Measurements from ENCODE around the gene BANP.
"Not testable (repeated sequence)": the region's sequence is repeated elsewhere in the genome, so short reads cannot be mapped to it uniquely, and the experiment has no call there.

The BANP gene

DNA sequence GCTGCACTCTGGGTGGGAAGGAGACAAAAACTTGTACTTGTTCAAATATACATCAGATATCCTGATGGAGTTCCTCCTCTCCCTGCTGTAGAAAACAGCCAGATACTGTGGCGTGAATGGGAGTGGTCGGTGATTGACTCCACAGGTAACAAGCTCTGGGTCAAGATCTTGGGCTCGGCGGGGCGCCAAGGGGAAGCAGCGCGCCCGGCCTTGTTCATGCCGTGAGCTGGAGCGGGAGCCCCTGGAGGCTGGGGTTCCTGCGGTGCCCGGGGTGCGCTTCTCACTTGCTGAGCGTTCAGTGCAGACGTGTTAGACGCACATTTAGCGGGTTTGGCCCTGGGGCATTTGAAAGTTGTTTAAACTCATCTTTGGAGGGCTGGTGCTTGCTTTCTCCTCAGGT lies 44.4 kb downstream of the BANP start:
- Histone ChIP-seq H3K27me3 (ENCODE audit: control insufficient read depth, insufficient read depth, low read length) (no peaks in the 10 kb centered on the region), H3K4me1 (ENCODE audit: control insufficient read depth, insufficient read depth, low read length) (no peaks in the 10 kb centered on the region), H3K4me3 (ENCODE audit: low read depth, low read length) (no peak overlapping the region), H3K9me3 (ENCODE audit: control insufficient read depth, insufficient read depth, low read length) (no peaks in the 10 kb centered on the region), H3K36me3 (ENCODE audit: control insufficient read depth, insufficient read depth, low read length) (peaks cover 5% of the 10 kb centered on the region), H3K9ac (ENCODE audit: low read depth, low read length) (no peak overlapping the region)

DNA sequence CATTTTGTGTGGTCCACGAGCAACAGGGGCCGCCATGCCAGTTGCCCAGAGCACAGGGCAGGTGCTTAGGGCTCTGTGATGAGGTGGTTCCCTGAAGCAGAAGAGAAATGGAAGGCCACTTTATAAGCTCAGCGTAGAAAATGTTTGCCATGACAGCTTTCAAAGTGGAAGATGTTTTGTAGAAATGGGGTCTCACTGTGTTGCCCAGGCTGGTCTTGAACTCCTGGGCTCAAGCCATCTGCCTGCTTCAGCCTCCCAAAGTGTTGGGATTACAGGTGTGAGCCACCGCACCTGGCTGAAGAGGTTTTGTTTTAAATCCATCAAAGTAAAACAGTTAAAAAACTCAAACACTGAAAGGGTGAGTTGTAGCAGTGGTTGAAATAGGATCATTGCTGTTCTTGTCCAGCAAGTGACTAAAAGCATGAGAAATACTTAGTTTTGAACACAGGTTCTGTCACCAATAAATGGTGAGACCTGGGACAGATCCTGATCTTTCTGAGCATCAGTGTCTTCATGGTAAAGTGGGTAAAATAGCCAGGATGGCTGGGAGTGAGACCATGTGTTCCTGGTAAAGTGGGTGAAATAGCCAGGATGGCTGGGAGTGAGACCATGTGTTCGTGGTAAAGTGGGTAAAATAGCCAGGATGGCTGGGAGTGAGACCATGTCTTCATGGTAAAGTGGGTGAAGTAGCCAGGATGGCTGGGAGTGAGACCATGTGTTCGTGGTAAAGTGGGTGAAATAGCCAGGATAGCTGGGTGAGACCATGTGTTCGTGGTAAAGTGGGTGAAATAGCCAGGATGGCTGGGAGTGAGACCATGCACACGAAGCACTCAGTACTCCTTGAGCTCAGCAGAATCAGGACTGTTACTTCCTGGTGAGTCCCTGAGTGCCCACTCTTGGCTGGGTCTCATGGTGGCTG lies 46.0 kb downstream of the BANP start:
- peaks cover 5% of the 10 kb centered on the region for H3K36me3 ChIP-seq (ENCODE audit: control insufficient read depth, insufficient read depth, low read length)

DNA sequence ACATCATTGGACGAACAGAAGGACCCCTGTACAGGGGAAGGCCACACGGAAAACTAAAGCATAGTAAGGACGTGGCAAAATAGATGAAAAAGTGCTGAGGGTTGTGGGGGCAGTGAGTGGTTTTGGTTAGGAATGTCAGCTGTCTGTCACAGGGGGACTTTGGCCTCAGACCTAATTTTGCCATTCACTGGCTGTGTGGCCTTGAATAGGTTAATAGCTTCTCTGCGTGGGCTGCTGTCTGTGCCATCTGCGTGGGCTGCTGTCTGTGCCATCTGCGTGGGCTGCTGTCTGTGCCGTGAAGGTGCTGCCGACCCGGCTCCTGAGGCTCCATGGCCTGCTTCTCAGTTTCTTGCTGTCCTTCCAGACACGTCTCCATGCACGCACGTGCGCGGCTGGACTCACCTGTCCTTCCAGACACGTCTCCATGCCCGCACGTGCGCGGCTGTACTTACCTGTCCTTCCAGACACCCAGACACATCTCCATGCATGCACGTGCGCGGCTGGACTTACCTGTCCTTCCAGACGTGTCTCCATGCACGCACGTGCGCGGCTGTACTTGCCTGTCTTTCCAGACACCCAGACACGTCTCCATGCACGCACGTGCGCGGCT lies 47.1 kb downstream of the BANP start:
- H3K27me3 ChIP-seq (ENCODE audit: control insufficient read depth, insufficient read depth, low read length); H3K4me1 ChIP-seq (ENCODE audit: control insufficient read depth, insufficient read depth, low read length); H3K9me3 ChIP-seq (ENCODE audit: control insufficient read depth, insufficient read depth, low read length); H3K4me3 ChIP-seq (ENCODE audit: low read depth, low read length); H3K9ac ChIP-seq (ENCODE audit: low read depth, low read length); H3K36me3 ChIP-seq (ENCODE audit: control insufficient read depth, insufficient read depth, low read length): not testable (repeated sequence)

More for the DNA sequence above, 46.0 kb downstream of the BANP start:
- H3K27me3 ChIP-seq (ENCODE audit: control insufficient read depth, insufficient read depth, low read length) = no peaks in the 10 kb centered on the region
- H3K9me3 ChIP-seq (ENCODE audit: control insufficient read depth, insufficient read depth, low read length) = no peaks in the 10 kb centered on the region
- H3K4me1 ChIP-seq (ENCODE audit: control insufficient read depth, insufficient read depth, low read length) = no peaks in the 10 kb centered on the region
- no peak overlapping the region for H3K9ac ChIP-seq (ENCODE audit: low read depth, low read length)
- no peak overlapping the region for H3K4me3 ChIP-seq (ENCODE audit: low read depth, low read length)

DNA sequence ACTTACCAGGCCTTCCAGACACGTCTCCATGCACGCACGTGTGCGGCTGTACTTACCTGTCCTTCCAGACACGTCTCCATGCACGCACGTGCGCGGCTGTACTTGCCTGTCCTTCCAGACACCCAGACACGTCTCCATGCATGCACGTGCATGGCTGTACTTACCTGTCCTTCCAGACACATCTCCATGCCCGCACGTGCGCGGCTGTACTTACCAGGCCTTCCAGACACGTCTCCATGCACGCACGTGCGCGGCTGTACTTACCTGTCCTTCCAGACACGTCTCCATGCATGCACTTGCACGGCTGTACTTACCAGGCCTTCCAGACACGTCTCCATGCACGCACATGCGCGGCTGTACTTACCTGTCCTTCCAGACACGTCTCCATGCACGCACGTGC lies 47.8 kb downstream of the BANP start:
- H3K4me1 ChIP-seq (ENCODE audit: control insufficient read depth, insufficient read depth, low read length); H3K36me3 ChIP-seq (ENCODE audit: control insufficient read depth, insufficient read depth, low read length); H3K4me3 ChIP-seq (ENCODE audit: low read depth, low read length); H3K27me3 ChIP-seq (ENCODE audit: control insufficient read depth, insufficient read depth, low read length); H3K9me3 ChIP-seq (ENCODE audit: control insufficient read depth, insufficient read depth, low read length); H3K9ac ChIP-seq (ENCODE audit: low read depth, low read length): not testable (repeated sequence)

DNA sequence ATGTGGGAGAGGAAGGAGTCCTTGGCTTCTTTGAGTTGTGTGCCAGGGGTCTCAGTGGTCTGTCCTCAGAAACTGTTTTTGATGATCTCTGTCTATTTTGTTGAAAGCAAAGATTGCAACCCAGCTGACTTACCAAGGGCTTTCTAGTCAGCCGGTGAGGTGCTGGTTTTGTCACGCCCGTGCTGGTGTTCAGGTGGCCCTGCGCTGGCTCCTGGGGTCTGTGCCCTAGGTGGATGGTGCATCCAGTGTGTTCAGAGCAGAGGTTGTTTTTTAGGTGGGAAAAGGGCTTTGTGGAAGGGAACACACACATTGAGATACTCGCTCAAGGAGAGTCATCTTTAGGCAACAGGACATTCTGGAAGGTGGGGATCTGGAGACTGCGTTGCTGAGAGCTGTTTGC lies 51.0 kb downstream of the BANP start:
- H3K4me1 ChIP-seq (ENCODE audit: control insufficient read depth, insufficient read depth, low read length) = no peaks in the 10 kb centered on the region
- no peaks in the 10 kb centered on the region for H3K9me3 ChIP-seq (ENCODE audit: control insufficient read depth, insufficient read depth, low read length)
- H3K27me3 ChIP-seq (ENCODE audit: control insufficient read depth, insufficient read depth, low read length) = no peaks in the 10 kb centered on the region
- H3K9ac ChIP-seq (ENCODE audit: low read depth, low read length) = no peak overlapping the region
- H3K36me3 ChIP-seq (ENCODE audit: control insufficient read depth, insufficient read depth, low read length) = peaks cover 7% of the 10 kb centered on the region
- H3K4me3 ChIP-seq (ENCODE audit: low read depth, low read length) = no peak overlapping the region

DNA sequence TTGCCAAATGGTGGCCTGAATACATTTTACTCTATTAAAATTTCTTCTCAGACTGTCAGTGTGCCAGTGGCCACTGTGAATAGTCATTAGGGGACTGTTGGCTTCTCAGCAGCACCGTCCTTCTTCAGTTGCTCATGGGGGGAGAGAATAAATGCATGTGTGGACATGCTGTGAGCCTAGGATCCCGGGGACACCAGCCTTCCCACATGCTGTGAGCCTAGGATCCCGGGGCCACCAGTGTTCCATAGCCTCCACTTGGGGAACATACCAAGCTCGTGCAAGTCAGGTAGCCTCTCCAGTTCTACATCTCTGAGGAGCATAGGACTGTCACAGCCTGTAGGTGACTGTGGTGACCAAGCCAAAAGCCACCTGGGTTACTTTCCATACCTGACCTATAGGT lies 51.5 kb downstream of the BANP start:
- Histone ChIP-seq H3K9ac (ENCODE audit: low read depth, low read length) (no peak overlapping the region), H3K36me3 (ENCODE audit: control insufficient read depth, insufficient read depth, low read length) (peaks cover 10% of the 10 kb centered on the region)

DNA sequence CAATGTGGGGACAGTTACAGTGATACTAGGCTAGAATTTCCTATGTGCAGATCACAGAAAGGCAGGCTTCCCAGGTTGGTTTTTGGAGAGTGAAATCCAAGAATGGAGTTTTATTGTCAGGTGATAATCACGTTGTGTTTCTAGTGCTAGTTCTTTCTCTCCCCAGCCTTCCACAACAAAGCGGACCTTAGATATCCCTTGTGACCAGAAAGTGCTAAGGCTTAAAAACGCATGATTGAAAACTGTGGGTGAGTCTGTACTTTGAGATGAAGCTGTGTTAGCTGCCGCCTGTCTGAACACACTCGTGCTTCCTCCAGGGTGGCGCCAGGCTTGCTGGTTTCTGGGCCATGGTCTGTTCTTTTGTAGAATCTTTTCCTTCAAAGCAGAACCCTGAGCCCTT lies 52.1 kb downstream of the BANP start:
- no peaks in the 10 kb centered on the region for H3K9me3 ChIP-seq (ENCODE audit: control insufficient read depth, insufficient read depth, low read length)
- H3K36me3 ChIP-seq (ENCODE audit: control insufficient read depth, insufficient read depth, low read length) = peaks cover 14% of the 10 kb centered on the region
- H3K4me1 ChIP-seq (ENCODE audit: control insufficient read depth, insufficient read depth, low read length) = no peaks in the 10 kb centered on the region
- H3K27me3 ChIP-seq (ENCODE audit: control insufficient read depth, insufficient read depth, low read length) = no peaks in the 10 kb centered on the region
- no peak overlapping the region for H3K9ac ChIP-seq (ENCODE audit: low read depth, low read length)
- H3K4me3 ChIP-seq (ENCODE audit: low read depth, low read length) = no peak overlapping the region

More for the DNA sequence above, 51.5 kb downstream of the BANP start:
- Histone ChIP-seq H3K4me1 (ENCODE audit: control insufficient read depth, insufficient read depth, low read length) (no peaks in the 10 kb centered on the region), H3K27me3 (ENCODE audit: control insufficient read depth, insufficient read depth, low read length) (no peaks in the 10 kb centered on the region), H3K4me3 (ENCODE audit: low read depth, low read length) (no peak overlapping the region), H3K9me3 (ENCODE audit: control insufficient read depth, insufficient read depth, low read length) (no peaks in the 10 kb centered on the region)

DNA sequence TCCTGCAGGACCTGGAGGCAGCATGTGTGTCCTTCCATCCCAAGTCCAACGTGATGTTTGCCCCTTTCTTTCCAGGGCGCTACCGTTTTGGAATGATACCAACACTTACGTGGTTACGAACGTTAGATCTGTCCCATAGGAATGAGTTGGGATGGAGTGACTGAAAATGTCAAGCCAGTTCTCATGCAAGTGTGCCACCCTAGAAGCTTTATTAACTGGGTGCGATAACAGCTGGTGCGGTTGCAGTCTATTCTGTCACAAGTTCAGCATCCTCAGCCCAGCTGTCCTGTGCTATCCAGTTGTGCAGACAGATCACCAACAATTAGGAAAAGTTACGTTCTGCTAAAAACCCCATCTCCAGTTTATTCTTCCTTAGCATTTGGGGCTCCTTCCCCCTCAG lies 52.5 kb downstream of the BANP start:
- H3K9me3 ChIP-seq (ENCODE audit: control insufficient read depth, insufficient read depth, low read length) = no peaks in the 10 kb centered on the region
- H3K9ac ChIP-seq (ENCODE audit: low read depth, low read length) = no peak overlapping the region
- H3K27me3 ChIP-seq (ENCODE audit: control insufficient read depth, insufficient read depth, low read length) = no peaks in the 10 kb centered on the region
- no peaks in the 10 kb centered on the region for H3K4me1 ChIP-seq (ENCODE audit: control insufficient read depth, insufficient read depth, low read length)
- peaks cover 14% of the 10 kb centered on the region for H3K36me3 ChIP-seq (ENCODE audit: control insufficient read depth, insufficient read depth, low read length)
- H3K4me3 ChIP-seq (ENCODE audit: low read depth, low read length) = no peak overlapping the region

DNA sequence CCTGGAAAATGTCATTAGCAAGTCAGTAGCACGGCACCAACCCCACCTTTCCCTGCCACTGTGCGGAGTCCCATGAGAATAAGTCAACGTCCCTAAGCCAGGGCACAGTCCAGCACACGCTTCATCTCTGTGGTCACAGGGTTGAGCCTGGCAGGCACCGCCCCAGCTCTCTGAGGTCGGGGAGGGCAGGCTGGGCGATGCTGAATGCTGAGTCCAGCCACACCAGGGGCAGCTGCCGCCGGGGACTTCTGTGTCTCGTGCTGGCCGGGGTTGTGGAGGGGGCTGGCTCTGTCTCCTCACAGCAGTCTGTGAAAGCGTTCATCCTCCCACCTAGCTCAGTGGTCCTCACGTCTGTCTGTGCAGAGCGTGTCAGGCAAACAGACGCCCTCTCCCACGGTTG lies 53.2 kb downstream of the BANP start:
- H3K27me3 ChIP-seq (ENCODE audit: control insufficient read depth, insufficient read depth, low read length) = no peaks in the 10 kb centered on the region
- H3K9ac ChIP-seq (ENCODE audit: low read depth, low read length) = no peak overlapping the region
- no peak overlapping the region for H3K4me3 ChIP-seq (ENCODE audit: low read depth, low read length)
- no peaks in the 10 kb centered on the region for H3K4me1 ChIP-seq (ENCODE audit: control insufficient read depth, insufficient read depth, low read length)
- peaks cover 14% of the 10 kb centered on the region for H3K36me3 ChIP-seq (ENCODE audit: control insufficient read depth, insufficient read depth, low read length)
- no peaks in the 10 kb centered on the region for H3K9me3 ChIP-seq (ENCODE audit: control insufficient read depth, insufficient read depth, low read length)

DNA sequence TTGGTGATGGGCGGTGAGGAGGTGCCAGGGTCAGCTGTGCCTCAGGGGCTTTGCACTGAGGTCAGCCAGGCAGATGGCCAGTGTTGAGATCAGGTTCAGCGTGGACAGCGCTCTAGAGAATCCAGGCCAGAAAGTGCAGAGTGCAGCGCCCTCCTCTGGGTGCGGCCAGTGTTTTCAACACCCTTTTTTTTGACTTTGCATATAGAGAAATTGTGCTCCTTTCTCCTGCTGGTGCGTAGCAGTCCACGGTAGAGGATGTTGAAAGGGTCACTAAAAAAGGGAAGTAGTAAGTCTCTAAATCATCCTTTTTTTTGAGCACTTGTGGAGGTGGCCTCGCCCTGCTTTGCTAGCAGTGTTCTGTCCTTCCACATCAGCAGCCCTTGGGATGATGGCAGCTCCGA lies 53.9 kb downstream of the BANP start:
- Histone ChIP-seq H3K9me3 (ENCODE audit: control insufficient read depth, insufficient read depth, low read length) (peaks cover 4% of the 10 kb centered on the region), H3K4me3 (ENCODE audit: low read depth, low read length) (no peak overlapping the region), H3K4me1 (ENCODE audit: control insufficient read depth, insufficient read depth, low read length) (no peaks in the 10 kb centered on the region), H3K9ac (ENCODE audit: low read depth, low read length) (no peak overlapping the region), H3K36me3 (ENCODE audit: control insufficient read depth, insufficient read depth, low read length) (peaks cover 15% of the 10 kb centered on the region), H3K27me3 (ENCODE audit: control insufficient read depth, insufficient read depth, low read length) (no peaks in the 10 kb centered on the region)

DNA sequence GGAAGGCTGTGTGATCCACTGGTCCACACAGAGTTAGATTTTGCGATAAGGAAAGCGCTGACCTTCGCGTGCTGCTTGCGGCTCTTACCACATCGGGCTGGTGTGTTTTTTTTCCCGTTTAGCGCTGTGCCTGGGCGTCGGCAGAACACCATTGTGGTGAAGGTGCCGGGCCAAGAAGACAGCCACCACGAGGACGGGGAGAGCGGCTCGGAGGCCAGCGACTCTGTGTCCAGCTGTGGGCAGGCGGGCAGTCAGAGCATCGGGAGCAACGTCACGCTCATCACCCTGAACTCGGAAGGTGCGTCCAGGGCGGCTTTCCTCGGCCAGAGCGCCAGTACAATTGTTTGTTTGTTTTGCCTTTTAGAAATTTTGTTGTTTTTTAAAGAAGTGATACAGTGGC lies 54.7 kb downstream of the BANP start:
- Histone ChIP-seq H3K27me3 (ENCODE audit: control insufficient read depth, insufficient read depth, low read length) (no peaks in the 10 kb centered on the region), H3K36me3 (ENCODE audit: control insufficient read depth, insufficient read depth, low read length) (peaks cover 22% of the 10 kb centered on the region), H3K4me1 (ENCODE audit: control insufficient read depth, insufficient read depth, low read length) (no peaks in the 10 kb centered on the region), H3K4me3 (ENCODE audit: low read depth, low read length) (no peak overlapping the region), H3K9me3 (ENCODE audit: control insufficient read depth, insufficient read depth, low read length) (peaks cover 4% of the 10 kb centered on the region), H3K9ac (ENCODE audit: low read depth, low read length) (no peak overlapping the region)

DNA sequence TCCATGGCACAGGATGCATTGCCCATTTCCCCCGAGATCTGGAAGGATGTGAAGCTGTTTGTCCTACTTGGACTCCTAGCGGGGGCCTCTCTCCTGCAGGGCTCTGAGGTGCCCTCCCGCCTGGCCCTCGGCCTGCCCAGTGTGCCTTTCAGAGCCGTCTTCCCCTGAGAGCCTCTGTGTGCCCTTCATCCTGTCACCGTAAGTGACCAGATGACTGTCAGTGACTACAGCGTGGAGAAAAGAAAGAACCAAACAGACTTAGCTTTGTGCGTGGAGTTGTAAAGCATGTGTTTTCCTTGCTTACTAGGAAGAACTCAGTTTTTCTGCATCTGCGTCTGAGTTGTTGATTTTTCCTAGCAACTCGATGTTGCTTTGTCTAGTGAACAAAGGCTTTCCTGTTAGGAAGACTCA lies 56.1 kb downstream of the BANP start:
- no peak overlapping the region for H3K9ac ChIP-seq (ENCODE audit: low read depth, low read length)
- no peak overlapping the region for H3K4me3 ChIP-seq (ENCODE audit: low read depth, low read length)
- peaks cover 4% of the 10 kb centered on the region for H3K9me3 ChIP-seq (ENCODE audit: control insufficient read depth, insufficient read depth, low read length)
- no peaks in the 10 kb centered on the region for H3K4me1 ChIP-seq (ENCODE audit: control insufficient read depth, insufficient read depth, low read length)
- H3K27me3 ChIP-seq (ENCODE audit: control insufficient read depth, insufficient read depth, low read length) = no peaks in the 10 kb centered on the region
- H3K36me3 ChIP-seq (ENCODE audit: control insufficient read depth, insufficient read depth, low read length) = peaks cover 22% of the 10 kb centered on the region

Measured in iPS-15b (cell line).